ENCODE data around the gene PPP1R1C. TPM values are rescaled to one million over a fixed set of nuclear protein-coding genes. Genes with fewer than 3 reads are reported as not detected.

PPP1R1C gene
- total RNA-seq, 2 donors from 2014 or later, result 2.8 to 6.1 TPM

- no peak for TF ChIP-seq CTCF (conservative IDR thresholded peaks at IDR 0.05)
- Histone ChIP-seq H3K27ac (ENCODE audit: low read depth, low read length) (no peak overlapping the region), H3K9ac (ENCODE audit: extremely low read depth, low read length, poor library complexity, severe bottlenecking) (no peak overlapping the region), H3K4me1 (ENCODE audit: control insufficient read depth, insufficient read depth, low read length) (no peaks in the 10 kb centered on the region), H3K4me3 (ENCODE audit: low read length) (no peak overlapping the region), H3K36me3 (ENCODE audit: control insufficient read depth, insufficient read depth, low read length) (no peaks in the 10 kb centered on the region), H3K27me3 (ENCODE audit: control insufficient read depth, insufficient read depth, low read length, poor library complexity, severe bottlenecking) (no peaks in the 10 kb centered on the region), H3K9me3 (ENCODE audit: control insufficient read depth, low read length) (no peaks in the 10 kb centered on the region)
- H3K36me3 Mint-ChIP-seq (ENCODE audit: low read depth), result no peaks in the 10 kb centered on the region
- H3K4me1 Mint-ChIP-seq, result no peaks in the 10 kb centered on the region
- H3K4me3 Mint-ChIP-seq, result no peak overlapping the region
- H3K27ac Mint-ChIP-seq, result no peak overlapping the region
- no peak for DNase-seq
- WGBS, 2 experiments (ENCODE audit: insufficient coverage in 1 of 2, insufficient read length in 1 of 2), result 92% methylated on average over 1 of the region's 1 CpG; no CpG with 5 or more reads in 1 of the 2 experiments
- no peaks in the 10 kb centered on the region for H3K9me3 Mint-ChIP-seq
- no peaks in the 10 kb centered on the region for H3K27me3 Mint-ChIP-seq (ENCODE audit: insufficient read depth)
Measured at GRCh38 chr2:182061739-182062138, 76.1 kb downstream of the PPP1R1C start.

GRCh38 chr2:182062329-182062972 lies 76.8 kb downstream of the PPP1R1C start:
- no peaks in the 10 kb centered on the region for H3K4me1 Mint-ChIP-seq
- no peaks in the 10 kb centered on the region for H3K27me3 ChIP-seq (ENCODE audit: control insufficient read depth, insufficient read depth, low read length, poor library complexity, severe bottlenecking)
- no peak overlapping the region for H3K27ac ChIP-seq (ENCODE audit: low read depth, low read length)
- no peaks in the 10 kb centered on the region for H3K36me3 ChIP-seq (ENCODE audit: control insufficient read depth, insufficient read depth, low read length)
- 89% methylated on average over 3 of the region's 3 CpGs; no CpG with 5 or more reads in 1 of the 2 experiments for WGBS, 2 experiments (ENCODE audit: insufficient coverage in 1 of 2, insufficient read length in 1 of 2)
- no peak for DNase-seq
- H3K4me3 ChIP-seq (ENCODE audit: low read length), result no peak overlapping the region
- no peaks in the 10 kb centered on the region for H3K9me3 ChIP-seq (ENCODE audit: control insufficient read depth, low read length)
- no peaks in the 10 kb centered on the region for H3K36me3 Mint-ChIP-seq (ENCODE audit: low read depth)
- H3K27me3 Mint-ChIP-seq (ENCODE audit: insufficient read depth), result no peaks in the 10 kb centered on the region
- H3K9ac ChIP-seq (ENCODE audit: extremely low read depth, low read length, poor library complexity, severe bottlenecking), result no peak overlapping the region
- H3K4me1 ChIP-seq (ENCODE audit: control insufficient read depth, insufficient read depth, low read length), result no peaks in the 10 kb centered on the region
- no peak overlapping the region for H3K4me3 Mint-ChIP-seq
- TF ChIP-seq CTCF (conservative IDR thresholded peaks at IDR 0.05), result no peak
- no peaks in the 10 kb centered on the region for H3K9me3 Mint-ChIP-seq
- H3K27ac Mint-ChIP-seq, result no peak overlapping the region

- H3K4me1 ChIP-seq (ENCODE audit: control insufficient read depth, insufficient read depth, low read length), result no peaks in the 10 kb centered on the region
- no peak for DNase-seq
- no peaks in the 10 kb centered on the region for H3K9me3 ChIP-seq (ENCODE audit: control insufficient read depth, low read length)
- H3K9ac ChIP-seq (ENCODE audit: extremely low read depth, low read length, poor library complexity, severe bottlenecking), result no peak overlapping the region
- H3K27ac ChIP-seq (ENCODE audit: low read depth, low read length), result no peak overlapping the region
- WGBS, 2 experiments (ENCODE audit: insufficient coverage in 1 of 2, insufficient read length in 1 of 2), result 95 to 100% methylated on average over 3 of the region's 3 CpGs
- H3K27me3 ChIP-seq (ENCODE audit: control insufficient read depth, insufficient read depth, low read length, poor library complexity, severe bottlenecking), result no peaks in the 10 kb centered on the region
- Mint-ChIP-seq H3K4me3 (no peak overlapping the region), H3K36me3 (ENCODE audit: low read depth) (no peaks in the 10 kb centered on the region), H3K4me1 (peaks cover 14% of the 10 kb centered on the region), H3K27ac (no peak overlapping the region), H3K9me3 (no peaks in the 10 kb centered on the region), H3K27me3 (ENCODE audit: insufficient read depth) (no peaks in the 10 kb centered on the region)
- H3K36me3 ChIP-seq (ENCODE audit: control insufficient read depth, insufficient read depth, low read length), result no peaks in the 10 kb centered on the region
- no peak overlapping the region for H3K4me3 ChIP-seq (ENCODE audit: low read length)
- no peak for TF ChIP-seq CTCF (conservative IDR thresholded peaks at IDR 0.05)
Measured at GRCh38 chr2:182064019-182064778, 78.5 kb downstream of the PPP1R1C start.
